T-cell (primary cell): ENCODE measurements around the gene PABPN1. TPM values are rescaled to one million over a fixed set of nuclear protein-coding genes. Genes with fewer than 3 reads are reported as not detected.

ENCODE experiments used
- ATAC-seq, 4 experiments: fragments of 200-7000 bp in 3 of 4; fragments of 150-1000 bp in 1 of 4; cut with Tn5 transposase; replicated peaks in 1 of 4; 1 replicate in 3 of 4; 2 replicates in 1 of 4; pipeline ENCODE4 v1.10.0; 2021; ENCODE audit warnings: moderate library complexity in 3 of 4, mild to moderate bottlenecking in 2 of 4, moderate number of reproducible peaks in 1 of 4
- CTCF ChIA-PET, 2 donors: fragments of 300-600 bp; sonication (Branson Sonifier 250); formaldehyde crosslinking; loops; one replicate each; lab custom pipeline; 2022; ENCODE audit warnings: antibody characterized with exemption in 2 of 2; lab: Charles Lee
- POLR2A ChIA-PET, 2 donors: fragments of 300-600 bp; sonication (Branson Sonifier 250); formaldehyde crosslinking; loops; one replicate each; lab custom pipeline; 2022; ENCODE audit warnings: antibody characterized with exemption in 2 of 2; lab: Charles Lee
- DNase-seq, 35 experiments: peaks; one replicate each; pipeline versions ENCODE4 v3.0.0 to v3.0.0-alpha.2; 2013 to 2023
- H3K27ac ChIP-seq: one replicate; pipeline ENCODE4 v1.5.1; 2013; ENCODE audit warnings: low read length
- H3K27me3 ChIP-seq, 2 experiments: replicated peaks in 1 of 2; 1 replicate in 1 of 2; 2 replicates in 1 of 2; pipeline versions ENCODE4 v1.6.1 to v1.7.0; 2013; ENCODE audit warnings: low read length in 1 of 2, mixed read lengths in 1 of 2; ENCODE audit not compliant: control insufficient read depth in 2 of 2, insufficient read depth in 2 of 2; ENCODE audit errors: extremely low read depth in 1 of 2
- H3K36me3 ChIP-seq, 2 donors: 1 replicate in 1 of 2; 2 replicates in 1 of 2; pipeline versions ENCODE4 v1.6.1 to v1.7.0; 2013; ENCODE audit warnings: low read length in 1 of 2; ENCODE audit not compliant: control insufficient read depth in 2 of 2, insufficient read depth in 1 of 2; ENCODE audit errors: extremely low read depth in 1 of 2
- H3K4me1 ChIP-seq, 2 experiments: 1 replicate in 1 of 2; 2 replicates in 1 of 2; pipeline versions ENCODE4 v1.6.1 to v1.7.0; 2013; ENCODE audit warnings: low read length in 2 of 2, mixed read lengths in 1 of 2; ENCODE audit not compliant: insufficient read depth in 2 of 2, control insufficient read depth in 1 of 2; ENCODE audit errors: extremely low read depth in 1 of 2
- H3K4me3 ChIP-seq, 2 donors: 1 replicate in 1 of 2; 2 replicates in 1 of 2; pipeline versions ENCODE4 v1.5.1 to v1.7.0; 2013; ENCODE audit warnings: mild to moderate bottlenecking in 2 of 2, low read length in 1 of 2, moderate library complexity in 1 of 2; ENCODE audit not compliant: control insufficient read depth in 1 of 2; ENCODE audit errors: extremely low read depth in 1 of 2
- H3K9me3 ChIP-seq: 2 replicates; pipeline ENCODE4 v1.7.0; 2013
- H3K27ac Mint-ChIP-seq, 2 donors: one replicate each; pipeline ENCODE4 v1.8.0; 2020 to 2021; ENCODE audit warnings: mild to moderate bottlenecking in 2 of 2, mixed read lengths in 2 of 2
- H3K27me3 Mint-ChIP-seq, 2 donors: one replicate each; pipeline ENCODE4 v1.8.0; 2021 to 2022; ENCODE audit warnings: mixed read lengths in 2 of 2
- H3K36me3 Mint-ChIP-seq: one replicate; pipeline ENCODE4 v1.8.0; 2021; ENCODE audit warnings: mixed read lengths
- H3K4me1 Mint-ChIP-seq, 3 donors: one replicate each; pipeline ENCODE4 v1.8.0; 2020 to 2022; ENCODE audit warnings: mixed read lengths in 3 of 3, mild to moderate bottlenecking in 1 of 3
- H3K4me3 Mint-ChIP-seq, 3 donors: one replicate each; pipeline ENCODE4 v1.8.0; 2020 to 2022; ENCODE audit warnings: mild to moderate bottlenecking in 3 of 3, mixed read lengths in 3 of 3, moderate library complexity in 3 of 3
- H3K9me3 Mint-ChIP-seq, 3 donors: one replicate each; pipeline ENCODE4 v1.8.0; 2020 to 2022; ENCODE audit warnings: mixed read lengths in 3 of 3
- WGBS: methylation state at CpG from one replicate; pipeline ENCODE4 v1.1.5; 2013; ENCODE audit warnings: missing lambda C conversion rate; ENCODE audit not compliant: insufficient coverage; 5-methylcytosine and 5-hydroxymethylcytosine counted together
- total RNA-seq, 35 experiments: library from RNA in 6 of 35; stranded (reverse) in 6 of 35; fragments of 120-200 nt in 1 of 35; gene quantifications; one replicate each; pipeline versions ENCODE4 v1.2.1 to v1.2.4 and lab custom pipeline; 2013 to 2026

Gene PABPN1
- total RNA-seq, 5 donors from 2014 or later (not counting 1 experiment from before 2014, with no cell fraction given): 182 to 207 (median 186) TPM

GRCh38 chr14:23354990-23355389 is 33.7 kb downstream of the PABPN1 start:
- ChIA-PET POLR2A (no interaction called here), CTCF (no interaction called here)
- WGBS: 100% methylated on average over 2 of the region's 6 CpGs
- Mint-ChIP-seq H3K4me1 (peaks cover 9 to 22% (median 18%) of the 10 kb centered on the region in 3 donors), H3K9me3 (no peaks in the 10 kb centered on the region), H3K27me3 (peaks cover 17 to 46% of the 10 kb centered on the region in 2 donors), H3K36me3 (no peaks in the 10 kb centered on the region), H3K4me3 (no peak overlapping the region), H3K27ac (no peak overlapping the region)
- Histone ChIP-seq H3K4me3 (no peak overlapping the region), H3K27ac (no peak overlapping the region), H3K4me1 (peaks cover 0 to 11% of the 10 kb centered on the region in 2 experiments), H3K27me3 (peaks cover 4 to 47% of the 10 kb centered on the region in 2 experiments), H3K36me3 (no peaks in the 10 kb centered on the region), H3K9me3 (no peaks in the 10 kb centered on the region)
- ATAC-seq (no peak), DNase-seq (no peak)

GRCh38 chr14:23355871-23356435 is 34.7 kb downstream of the PABPN1 start:
- 93% methylated on average over 3 of the region's 6 CpGs for WGBS

GRCh38 chr14:23356662-23357061 is 35.4 kb downstream of the PABPN1 start:
- H3K27me3 ChIP-seq: peaks cover 0 to 51% of the 10 kb centered on the region in 2 experiments
- DNase-seq: no peak
- H3K4me1 ChIP-seq: peaks cover 0 to 9% of the 10 kb centered on the region in 2 experiments
- CTCF ChIA-PET: no interaction called here
- Mint-ChIP-seq H3K27me3 (peaks cover 11 to 40% of the 10 kb centered on the region in 2 donors), H3K4me1 (peaks cover 5 to 15% (median 8%) of the 10 kb centered on the region in 3 donors), H3K36me3 (no peaks in the 10 kb centered on the region), H3K27ac (no peak overlapping the region), H3K4me3 (no peak overlapping the region), H3K9me3 (no peaks in the 10 kb centered on the region)
- 100% methylated on average over 1 of the region's 4 CpGs for WGBS
- no peak overlapping the region for H3K4me3 ChIP-seq
- ATAC-seq: no peak
- no peaks in the 10 kb centered on the region for H3K9me3 ChIP-seq
- POLR2A ChIA-PET: no interaction called here
- no peak overlapping the region for H3K27ac ChIP-seq
- no peaks in the 10 kb centered on the region for H3K36me3 ChIP-seq

More at GRCh38 chr14:23355871-23356435, 34.7 kb downstream of the PABPN1 start:
- no peaks in the 10 kb centered on the region for H3K36me3 Mint-ChIP-seq
- H3K9me3 ChIP-seq: no peaks in the 10 kb centered on the region
- H3K4me1 ChIP-seq: peaks cover 0 to 11% of the 10 kb centered on the region in 2 experiments
- peaks cover 13 to 45% of the 10 kb centered on the region in 2 donors for H3K27me3 Mint-ChIP-seq
- no peaks in the 10 kb centered on the region for H3K9me3 Mint-ChIP-seq
- H3K4me3 Mint-ChIP-seq: no peak overlapping the region
- H3K27me3 ChIP-seq: peaks cover 1 to 54% of the 10 kb centered on the region in 2 experiments
- no peak overlapping the region for H3K4me3 ChIP-seq
- DNase-seq (no peak), ATAC-seq (no peak)
- peaks cover 9 to 19% (median 13%) of the 10 kb centered on the region in 3 donors for H3K4me1 Mint-ChIP-seq
- no peak overlapping the region for H3K27ac Mint-ChIP-seq
- POLR2A ChIA-PET: no interaction called here
- H3K36me3 ChIP-seq: no peaks in the 10 kb centered on the region
- CTCF ChIA-PET: interaction anchor here in 1 of 2 donors (0.5 kb wide), 1 partner anchor 172 kb away, joined by 3 read pairs; no protein-coding TSS in a partner anchor
- no peak overlapping the region for H3K27ac ChIP-seq

DNA sequence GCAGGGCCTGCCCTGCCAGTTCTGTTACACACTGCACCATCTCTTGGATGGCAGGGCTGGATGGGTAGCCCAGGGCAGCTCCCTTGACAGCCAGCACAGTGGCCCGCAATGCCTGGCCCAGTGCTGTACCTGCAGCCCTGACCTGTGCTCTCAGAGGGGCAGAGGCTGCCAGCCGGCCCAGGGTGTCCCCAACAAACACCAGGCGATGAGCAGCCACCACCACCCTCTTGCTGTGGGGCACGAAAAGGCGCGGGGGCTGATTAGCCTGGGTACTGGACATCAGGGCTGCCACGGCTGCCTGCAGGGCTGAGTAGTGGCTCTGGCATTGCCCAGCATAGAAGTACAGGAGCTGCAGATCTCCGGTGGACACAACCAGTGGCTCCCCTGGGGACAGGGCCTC is 36.0 kb downstream of the PABPN1 start:
- Histone ChIP-seq H3K9me3 (no peaks in the 10 kb centered on the region), H3K27ac (no peak overlapping the region), H3K36me3 (no peaks in the 10 kb centered on the region), H3K4me3 (no peak overlapping the region), H3K4me1 (peaks cover 0 to 3% of the 10 kb centered on the region in 2 experiments), H3K27me3 (peaks cover 0 to 46% of the 10 kb centered on the region in 2 experiments)
- ATAC-seq (no peak), DNase-seq (no peak)
- Mint-ChIP-seq H3K36me3 (no peaks in the 10 kb centered on the region), H3K4me3 (no peak overlapping the region), H3K4me1 (peaks cover 5 to 15% (median 8%) of the 10 kb centered on the region in 3 donors), H3K27ac (no peak overlapping the region), H3K27me3 (peaks cover 11 to 40% of the 10 kb centered on the region in 2 donors), H3K9me3 (no peaks in the 10 kb centered on the region)
- ChIA-PET POLR2A (no interaction called here), CTCF (no interaction called here)
- WGBS: 83% methylated on average over 8 of the region's 8 CpGs

- ChIA-PET CTCF (no interaction called here), POLR2A (no interaction called here)
- H3K36me3 Mint-ChIP-seq: no peaks in the 10 kb centered on the region
- H3K4me1 ChIP-seq: no peaks in the 10 kb centered on the region
- no peaks in the 10 kb centered on the region for H3K9me3 Mint-ChIP-seq
- no peak for DNase-seq
- H3K27me3 Mint-ChIP-seq: peaks cover 11 to 39% of the 10 kb centered on the region in 2 donors
- peaks cover 1 to 10% (median 5%) of the 10 kb centered on the region in 3 donors for H3K4me1 Mint-ChIP-seq
- no peaks in the 10 kb centered on the region for H3K36me3 ChIP-seq
- 82% methylated on average over 3 of the region's 3 CpGs for WGBS
- H3K9me3 ChIP-seq: no peaks in the 10 kb centered on the region
- H3K27ac Mint-ChIP-seq: no peak overlapping the region
- H3K27ac ChIP-seq: no peak overlapping the region
- no peak overlapping the region for H3K4me3 Mint-ChIP-seq
- ATAC-seq: no peak
- H3K27me3 ChIP-seq: peaks cover 0 to 42% of the 10 kb centered on the region in 2 experiments
- no peak overlapping the region for H3K4me3 ChIP-seq
Observed at GRCh38 chr14:23358042-23358441, 36.8 kb downstream of the PABPN1 start.

- DNase-seq (no peak), ATAC-seq (no peak)
- POLR2A ChIA-PET: no interaction called here
- Mint-ChIP-seq H3K4me1 (peaks cover 0 to 4% (median 0%) of the 10 kb centered on the region in 3 donors), H3K36me3 (no peaks in the 10 kb centered on the region), H3K27ac (no peak overlapping the region), H3K4me3 (no peak overlapping the region), H3K9me3 (no peaks in the 10 kb centered on the region), H3K27me3 (peaks cover 8 to 39% of the 10 kb centered on the region in 2 donors)
- Histone ChIP-seq H3K36me3 (no peaks in the 10 kb centered on the region), H3K9me3 (no peaks in the 10 kb centered on the region), H3K27ac (no peak overlapping the region), H3K27me3 (peaks cover 0 to 45% of the 10 kb centered on the region in 2 experiments), H3K4me1 (no peaks in the 10 kb centered on the region), H3K4me3 (no peak overlapping the region)
- 84% methylated on average over 7 of the region's 12 CpGs for WGBS
- CTCF ChIA-PET: no interaction called here
Observed at GRCh38 chr14:23358553-23359166, 37.4 kb downstream of the PABPN1 start.
